CD4-positive, alpha-beta T cell treated with Interleukin-4 for 1 hour (primary cell): ENCODE results near the gene STRA8.
"Not testable (repeated sequence)": the region's sequence is repeated elsewhere in the genome, so short reads cannot be mapped to it uniquely, and the experiment has no call there.

Experiments
- DNase-seq, 2 donors: peaks; one replicate each; pipeline ENCODE4 v3.0.0-alpha.2; 2020 to 2022

The STRA8 gene

GRCh38 chr7:135205850-135206249 lies 27.8 kb upstream of the STRA8 start:
- no peak for DNase-seq

- no peak for DNase-seq
Observed at GRCh38 chr7:135206941-135207391, 26.7 kb upstream of the STRA8 start.

- DNase-seq = no peak
Observed at GRCh38 chr7:135207406-135208101, 26.1 kb upstream of the STRA8 start.

- no peak for DNase-seq
Observed at GRCh38 chr7:135208102-135208793, 25.4 kb upstream of the STRA8 start.

DNA sequence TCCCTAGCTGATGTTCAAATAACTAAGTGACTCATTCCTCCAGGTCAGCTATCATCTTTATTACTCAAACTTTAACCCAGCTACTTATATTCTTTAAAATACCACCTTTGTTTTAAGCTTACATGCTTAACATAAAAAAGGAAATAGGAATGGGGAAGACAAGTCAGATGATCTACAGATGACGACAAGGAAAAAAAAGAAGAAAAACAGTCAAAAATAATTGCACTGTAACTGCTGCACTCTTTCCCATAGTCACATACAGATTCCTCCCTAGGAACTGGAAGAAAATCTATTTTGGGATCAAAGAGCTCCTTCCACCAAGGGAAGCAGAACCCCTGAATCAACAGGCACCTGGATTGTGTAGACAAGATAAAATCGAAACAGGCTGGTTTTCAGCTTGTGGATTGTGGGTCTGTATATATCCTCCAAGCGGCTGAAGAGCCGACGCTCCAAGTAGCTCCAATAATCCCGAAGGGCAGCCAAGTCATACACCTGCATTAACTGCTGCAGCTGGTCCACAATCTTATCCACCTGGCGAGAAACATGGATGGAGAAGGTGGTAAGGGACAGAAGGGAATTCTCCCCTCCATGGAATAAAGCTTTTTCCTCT lies 24.3 kb upstream of the STRA8 start:
- DNase-seq = no peak

- DNase-seq = no peak
Observed at GRCh38 chr7:135210888-135211178, 22.8 kb upstream of the STRA8 start.

- DNase-seq = peak; percentile 97
Observed at GRCh38 chr7:135211179-135211945, 22.3 kb upstream of the STRA8 start, which contains the start of gene WDR91. Gene WDR91, minus strand, starts transcription at chr7:135211526. Its CDS starts 24 bp downstream, at chr7:135211502.

DNA sequence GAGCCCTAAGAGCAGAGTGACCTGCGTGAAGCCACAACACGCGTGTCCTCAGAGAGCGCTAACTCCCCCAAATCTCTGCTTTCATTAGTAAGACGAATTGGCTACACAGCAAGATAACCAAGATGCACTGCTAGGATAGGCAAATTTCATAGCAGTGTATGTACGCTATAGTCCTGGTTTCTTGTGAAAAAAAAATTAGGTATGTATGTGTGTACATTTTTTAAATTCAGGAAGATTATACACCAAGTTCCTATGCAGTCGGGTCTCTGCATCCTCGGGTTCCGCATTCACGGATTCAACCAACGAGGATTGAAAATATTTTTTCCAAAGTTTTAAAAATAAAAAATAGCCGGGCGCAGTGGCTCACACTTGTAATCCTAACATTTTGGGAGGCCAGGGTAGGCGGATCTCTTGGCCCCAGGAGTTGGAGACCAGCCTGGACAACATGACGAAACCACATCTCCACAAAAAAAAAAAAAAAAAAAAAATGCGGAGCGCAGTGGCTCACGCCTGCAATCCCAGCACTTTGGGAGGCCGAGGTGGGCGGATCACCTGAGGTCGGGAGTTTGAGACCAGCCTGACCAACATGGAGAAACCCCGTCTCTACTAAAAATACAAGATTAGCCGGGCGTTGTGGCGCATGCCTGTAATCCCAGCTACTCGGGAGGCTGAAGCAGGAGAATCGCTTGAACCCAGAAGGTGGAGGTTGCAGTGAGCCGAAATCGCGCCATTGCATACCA lies 21.5 kb upstream of the STRA8 start:
- not testable (repeated sequence) for DNase-seq

DNA sequence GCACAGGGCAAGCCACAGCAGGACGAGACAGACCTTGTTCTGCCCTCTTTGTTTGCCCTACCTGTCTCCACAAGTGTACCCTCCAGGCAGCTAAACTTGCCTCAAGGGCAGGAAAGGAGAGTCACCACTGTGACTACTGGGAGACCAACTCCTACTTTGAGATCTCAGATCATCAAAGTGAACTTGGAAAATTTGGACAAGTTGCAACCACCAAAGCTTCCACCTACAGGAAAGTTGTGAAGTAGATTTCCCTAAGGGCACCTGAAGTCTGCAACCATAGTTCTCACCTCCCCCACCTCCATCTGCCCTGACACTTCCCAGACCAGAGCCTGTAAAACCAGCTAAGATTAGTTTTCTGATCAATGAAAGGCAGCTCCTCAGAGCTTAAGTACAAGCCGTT lies 19.8 kb upstream of the STRA8 start:
- DNase-seq = no peak

- no peak for DNase-seq
Observed at GRCh38 chr7:135215180-135215579, 18.5 kb upstream of the STRA8 start.

GRCh38 chr7:135215698-135216097 lies 17.9 kb upstream of the STRA8 start:
- DNase-seq = no peak

DNA sequence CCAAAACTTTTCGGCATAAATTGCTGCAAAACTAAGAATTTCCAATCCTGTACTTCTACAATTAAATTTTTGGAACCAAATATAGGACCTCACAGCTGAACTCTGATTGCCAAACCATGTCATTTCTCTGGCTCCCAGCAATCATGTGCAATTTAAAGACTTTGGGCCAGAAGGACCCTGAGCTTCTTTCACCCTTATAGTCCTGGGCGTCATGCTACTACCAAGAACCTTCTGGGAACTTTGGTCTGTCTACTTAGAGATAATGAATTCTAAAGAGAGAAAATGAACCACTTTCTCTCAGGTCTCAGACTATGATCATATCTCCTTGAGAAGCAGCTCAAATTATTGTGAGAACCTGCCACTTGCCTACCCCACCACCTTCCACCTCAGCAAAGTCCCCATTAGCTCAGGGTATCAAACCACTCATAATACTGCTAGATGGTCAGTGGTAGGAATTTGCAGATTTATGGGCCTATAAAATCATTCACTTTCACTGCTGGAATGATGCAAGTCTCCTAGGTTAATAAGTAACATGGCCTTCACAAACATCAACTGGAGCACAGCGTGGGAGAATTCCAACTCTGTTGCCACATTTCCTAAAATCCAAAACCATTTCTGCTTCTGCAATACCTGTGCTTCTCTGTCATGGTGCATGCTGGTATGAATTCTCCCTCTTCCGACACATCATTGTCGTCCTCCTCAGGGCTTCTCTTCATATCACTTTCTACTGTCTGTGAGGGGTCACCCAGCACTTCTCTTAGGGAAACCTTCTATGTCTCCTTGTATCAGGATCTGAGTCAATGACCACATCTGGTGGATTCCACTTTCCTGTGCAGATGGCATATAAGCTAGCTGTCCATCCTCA lies 15.8 kb upstream of the STRA8 start:
- no peak for DNase-seq

- DNase-seq = no peak
Observed at GRCh38 chr7:135224027-135224426, 9.6 kb upstream of the STRA8 start.

- no peak for DNase-seq
Observed at GRCh38 chr7:135231686-135232085, 2.0 kb upstream of the STRA8 start.

- DNase-seq = no peak
Observed at GRCh38 chr7:135232087-135232486, 1.6 kb upstream of the STRA8 start.

DNA sequence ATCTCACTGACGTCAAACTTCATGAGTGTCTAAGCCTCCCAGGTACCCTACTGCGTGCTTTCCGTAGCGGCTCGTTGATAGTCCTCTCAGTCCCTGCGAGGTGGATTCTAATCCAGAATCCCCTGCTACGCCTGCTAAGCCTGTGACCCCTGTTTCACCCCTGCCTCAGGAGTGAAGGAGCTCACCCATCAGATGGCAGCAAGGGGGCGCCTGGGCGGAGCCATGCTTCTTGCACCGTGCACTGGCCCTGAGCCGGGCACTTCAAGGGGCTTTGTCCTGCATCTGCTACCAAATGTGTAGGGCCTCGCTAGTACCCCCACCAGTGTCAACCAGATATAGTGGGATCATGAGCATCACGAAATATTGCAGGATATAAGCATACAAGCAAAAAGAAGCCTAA lies 918 bp upstream of the STRA8 start:
- DNase-seq = no peak

DNA sequence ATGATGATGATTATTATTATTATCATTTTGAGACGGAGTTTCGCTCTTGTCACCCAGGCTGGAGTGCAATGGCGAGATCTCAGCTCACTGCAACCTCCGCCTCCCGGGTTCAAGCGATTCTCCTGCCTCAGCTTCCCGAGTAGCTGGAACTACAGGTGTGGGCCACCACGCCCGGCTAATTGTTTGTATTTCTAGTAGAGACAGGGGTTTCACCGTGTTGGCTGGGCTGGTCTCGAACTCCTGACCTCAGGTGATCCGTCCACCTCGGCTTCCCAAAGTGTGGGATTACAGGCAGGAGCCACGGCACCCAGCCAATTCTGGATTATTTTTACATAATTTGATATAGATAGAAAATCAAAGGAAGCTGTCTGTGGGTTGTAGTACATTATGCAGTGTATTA lies 457 bp downstream of the STRA8 start:
- DNase-seq = not testable (repeated sequence)

DNA sequence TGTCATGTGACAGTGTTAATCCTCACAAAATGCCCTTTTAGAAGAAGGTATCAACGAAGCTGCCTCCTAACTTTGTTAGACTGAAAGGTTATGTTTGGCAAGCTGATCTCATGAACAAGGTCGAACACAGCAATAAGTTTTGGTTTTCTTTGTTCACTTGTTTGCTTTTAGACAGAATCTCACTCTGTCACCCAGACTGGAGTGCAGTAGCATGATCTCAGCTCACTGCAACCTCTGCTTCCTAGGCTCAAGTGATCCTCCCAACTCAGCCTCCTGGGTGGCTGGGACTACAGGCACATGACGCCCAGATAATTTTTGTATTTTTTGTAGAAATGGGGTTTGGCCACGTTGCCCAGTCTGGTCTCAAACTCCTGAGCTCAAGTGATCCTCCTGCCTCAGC lies 1.1 kb downstream of the STRA8 start:
- DNase-seq = no peak

- DNase-seq = no peak
Observed at GRCh38 chr7:135235841-135236240, 2.2 kb downstream of the STRA8 start.

- DNase-seq = no peak
Observed at GRCh38 chr7:135236727-135237126, 3.1 kb downstream of the STRA8 start.

DNA sequence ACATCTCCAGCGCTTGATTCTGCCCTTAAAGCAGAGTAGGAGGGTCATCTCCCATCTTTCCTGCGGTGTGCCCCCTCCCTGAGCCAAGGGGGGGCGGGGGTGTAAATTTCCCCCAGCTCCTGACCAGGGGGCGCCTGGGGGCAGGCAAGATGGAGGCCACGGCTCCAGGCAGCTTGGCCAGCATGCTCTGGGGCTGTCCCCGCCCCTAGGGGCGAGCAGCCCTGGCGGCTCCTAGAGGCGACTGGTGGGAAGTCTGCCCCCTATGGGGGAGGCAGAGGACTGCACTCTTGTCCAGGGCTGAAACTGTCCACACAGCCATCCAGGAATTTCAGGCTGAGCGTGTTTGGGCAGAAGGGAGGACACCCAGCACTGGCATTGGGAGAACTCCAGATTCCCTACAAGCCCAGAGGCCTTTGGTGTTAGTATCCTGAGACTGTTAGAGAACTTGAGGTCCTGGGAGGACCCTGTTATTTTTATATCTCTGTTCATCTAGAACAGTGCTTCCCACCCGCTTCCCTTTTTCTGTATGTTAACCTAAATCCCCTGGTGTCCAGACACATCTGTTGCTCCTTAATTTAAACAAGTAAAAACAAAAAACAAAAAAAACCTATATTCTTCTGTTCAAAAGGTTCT lies 4.6 kb downstream of the STRA8 start:
- DNase-seq = no peak
